Activated CD4-positive, alpha-beta T cell treated with anti-CD3 and anti-CD28 coated beads, Interleukin-2, amount 10 ng/mL, durations not matched to agents 24 days and 14 days (primary cell): ENCODE results near the gene ZNF8. TPM values are rescaled to one million over a fixed set of nuclear protein-coding genes. Genes with fewer than 3 reads are reported as not detected.

Source experiments
- DNase-seq: peaks from one replicate; pipeline ENCODE4 v3.0.0; 2022
- H3K27ac Mint-ChIP-seq: one replicate; pipeline ENCODE4 v1.8.0; 2022; ENCODE audit warnings: mild to moderate bottlenecking, mixed read lengths
- H3K27me3 Mint-ChIP-seq: one replicate; pipeline ENCODE4 v1.8.0; 2022; ENCODE audit warnings: mixed read lengths
- H3K36me3 Mint-ChIP-seq: one replicate; pipeline ENCODE4 v1.8.0; 2022; ENCODE audit warnings: low read depth, mild to moderate bottlenecking, mixed read lengths
- H3K4me1 Mint-ChIP-seq: one replicate; pipeline ENCODE4 v1.8.0; 2021; ENCODE audit warnings: mixed read lengths
- H3K4me3 Mint-ChIP-seq: one replicate; pipeline ENCODE4 v1.8.0; 2022; ENCODE audit warnings: mild to moderate bottlenecking, moderate library complexity, mixed read lengths
- H3K9me3 Mint-ChIP-seq: one replicate; pipeline ENCODE4 v1.8.0; 2021; ENCODE audit warnings: mixed read lengths
- intact Hi-C: fragments of 100-400 bp; cut with micrococcal nuclease; formaldehyde crosslinking; loops from one replicate; pipeline ENCODE4 v1.15.1; 2023
- total RNA-seq: library from RNA; stranded (reverse); gene quantifications from 2 replicates; pipeline ENCODE4 v1.2.3, GENCODE V29; 2022

Gene ZNF8
- total RNA-seq, 1 donor from 2014 or later: 4.8 TPM

DNA sequence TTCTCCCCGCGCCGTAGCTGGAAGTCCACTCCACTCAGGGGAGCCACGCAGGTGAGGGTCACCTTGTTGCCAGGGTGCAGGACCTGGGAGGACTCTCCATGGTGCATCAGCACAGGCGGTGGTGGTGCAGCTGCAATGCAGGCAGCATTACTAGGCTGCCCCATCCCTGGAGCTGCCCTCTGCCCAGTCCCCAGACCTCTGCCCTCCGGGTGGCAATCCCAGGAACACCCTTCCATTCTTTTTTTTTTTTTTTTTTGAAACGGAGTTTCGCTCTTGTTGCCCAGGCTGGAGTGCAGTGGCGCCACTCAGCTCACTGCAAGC, 72.8 kb downstream of the ZNF8 start:
- no peak overlapping the region for H3K4me3 Mint-ChIP-seq
- H3K36me3 Mint-ChIP-seq: peaks cover 10% of the 10 kb centered on the region
- H3K27me3 Mint-ChIP-seq: no peaks in the 10 kb centered on the region
- intact Hi-C loops: no loop called here
- DNase-seq: no peak
- no peaks in the 10 kb centered on the region for H3K9me3 Mint-ChIP-seq
- no peak overlapping the region for H3K27ac Mint-ChIP-seq
- H3K4me1 Mint-ChIP-seq: peaks cover 17% of the 10 kb centered on the region

DNA sequence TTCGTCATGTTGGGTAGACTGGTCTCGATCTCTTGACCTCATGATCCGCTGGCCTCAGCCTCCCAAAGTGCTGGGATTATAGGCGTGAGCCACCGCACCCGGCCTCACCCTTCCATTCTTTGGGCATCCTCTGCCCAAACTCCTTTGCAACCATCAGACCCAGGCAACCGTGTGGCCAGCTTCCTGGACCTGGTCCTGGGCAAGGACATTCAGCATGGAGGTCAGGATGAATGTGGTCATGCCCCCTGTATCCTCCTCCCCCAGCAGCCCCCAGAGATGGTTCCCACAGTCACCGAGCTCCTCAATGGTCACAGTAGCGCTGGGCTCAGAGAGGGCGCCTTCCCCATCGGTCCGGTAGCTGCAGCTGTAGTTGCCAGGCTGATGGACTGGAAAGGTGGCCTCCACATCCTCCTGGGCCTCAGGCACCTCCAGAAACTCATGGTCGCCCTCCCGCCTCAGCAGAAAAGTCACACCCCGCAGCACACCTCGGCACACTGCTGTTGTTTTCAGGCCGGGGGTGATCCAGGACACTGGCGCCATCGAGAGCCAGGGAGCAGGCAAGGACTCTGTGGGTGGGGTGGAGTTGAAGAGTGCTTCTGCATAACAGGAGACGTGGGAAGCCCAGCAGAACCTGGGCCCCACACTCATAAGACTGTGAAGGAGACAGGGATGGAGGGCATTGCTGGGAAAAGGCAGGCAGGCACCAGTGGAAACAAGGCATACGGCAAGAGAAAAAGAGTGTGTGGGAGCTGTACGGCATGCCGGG, 73.4 kb downstream of the ZNF8 start:
- H3K4me1 Mint-ChIP-seq: peaks cover 15% of the 10 kb centered on the region
- intact Hi-C loops: no loop called here
- H3K27me3 Mint-ChIP-seq: no peaks in the 10 kb centered on the region
- DNase-seq: no peak
- H3K27ac Mint-ChIP-seq: no peak overlapping the region
- H3K4me3 Mint-ChIP-seq: no peak overlapping the region
- H3K36me3 Mint-ChIP-seq: peaks cover 10% of the 10 kb centered on the region
- no peaks in the 10 kb centered on the region for H3K9me3 Mint-ChIP-seq

Other genes with a start within 250 kb of the ZNF8 start
- not detected in 2 replicates for gene ZSCAN1, start 244.9 kb upstream of the ZNF8 start, total RNA-seq
- 0.05 TPM in 1 of 2 replicates, not detected in the other for gene ZNF135, start 219.7 kb upstream of the ZNF8 start, total RNA-seq
- gene ZSCAN18, start 180.7 kb upstream of the ZNF8 start, total RNA-seq: 4.8 and 5.3 TPM in 2 replicates
- 1.4 and 2.1 TPM in 2 replicates for gene ZNF329, start 128.2 kb upstream of the ZNF8 start, total RNA-seq
- 19.4 and 19.8 TPM in 2 replicates for gene ZNF274, start 95.9 kb upstream of the ZNF8 start, total RNA-seq
- gene ZNF544, start 50.0 kb upstream of the ZNF8 start, total RNA-seq: 52.9 and 55.5 TPM in 2 replicates
- gene ERVK3-1, start 26.4 kb downstream of the ZNF8 start, total RNA-seq: 75.2 and 80.7 TPM in 2 replicates
- 4.2 and 4.6 TPM in 2 replicates for gene ZSCAN22, start 48.0 kb downstream of the ZNF8 start, total RNA-seq
- gene A1BG, start 74.5 kb downstream of the ZNF8 start, total RNA-seq: 7.6 and 7.7 TPM in 2 replicates
- 0.79 and 1.1 TPM in 2 replicates for gene ZNF497, start 83.8 kb downstream of the ZNF8 start, total RNA-seq
- 0.89 and 1.1 TPM in 2 replicates for gene ZNF837, start 102.1 kb downstream of the ZNF8 start, total RNA-seq
- gene RPS5, start 108.3 kb downstream of the ZNF8 start, total RNA-seq: 1,286 and 1,288 TPM in 2 replicates
- gene RNF225, start 116.7 kb downstream of the ZNF8 start, total RNA-seq: 0.54 and 1.1 TPM in 2 replicates
- 17.4 and 17.7 TPM in 2 replicates for gene ZNF584, start 129.7 kb downstream of the ZNF8 start, total RNA-seq
- gene ZNF132, start 161.2 kb downstream of the ZNF8 start, total RNA-seq: 3.6 and 3.8 TPM in 2 replicates
- gene ZNF324B, start 172.7 kb downstream of the ZNF8 start, total RNA-seq: 14.4 and 15.2 TPM in 2 replicates
- gene ZNF324, start 188.1 kb downstream of the ZNF8 start, total RNA-seq: 13.6 and 14.7 TPM in 2 replicates
- 6.3 and 6.8 TPM in 2 replicates for gene ZNF446, start 197.4 kb downstream of the ZNF8 start, total RNA-seq
- 24.6 and 27.0 TPM in 2 replicates for gene SLC27A5, start 233.0 kb downstream of the ZNF8 start, total RNA-seq
- 16.8 and 17.5 TPM in 2 replicates for gene ZBTB45, start 240.9 kb downstream of the ZNF8 start, total RNA-seq